GM20000 (cell line): ENCODE data around the gene PFAS.

Source experiments
- DNase-seq: peaks from one replicate; pipeline ENCODE4 v3.0.0; 2012; ENCODE audit warnings: low spot score
- CTCF ChIP-seq: IDR thresholded peaks from 2 replicates; pipeline ENCODE4 v1.5.1; 2012; ENCODE audit warnings: mild to moderate bottlenecking, control low read depth; ENCODE audit errors: extremely low read depth, missing control alignments

Gene PFAS

GRCh38 chr17:8275421-8276290, 26.6 kb downstream of the PFAS start:
- no peak for TF ChIP-seq CTCF

GRCh38 chr17:8277317-8277716, 28.2 kb downstream of the PFAS start:
- DNase-seq, result no peak
- TF ChIP-seq CTCF, result no peak

More at GRCh38 chr17:8275421-8276290, 26.6 kb downstream of the PFAS start:
- DNase-seq, result no peak

DNA sequence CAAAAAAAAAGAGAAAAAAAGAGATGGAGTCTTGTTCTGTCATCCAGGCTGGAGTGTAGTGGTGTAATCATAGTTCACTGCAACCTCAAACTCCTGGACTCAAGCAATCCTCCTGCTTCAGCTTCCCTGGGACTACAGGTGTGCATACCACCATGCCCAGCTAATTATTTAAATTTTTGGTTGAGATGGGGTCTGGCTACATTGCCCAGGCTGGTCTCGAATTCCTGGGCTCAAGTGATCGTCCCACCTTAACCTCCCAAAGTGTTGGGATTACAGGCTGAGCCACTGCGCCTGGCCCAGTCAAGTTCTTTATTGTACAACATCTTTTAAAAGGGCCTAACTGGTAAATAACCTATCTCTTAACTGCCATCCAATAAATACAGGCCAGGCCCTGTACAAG, 33.3 kb downstream of the PFAS start:
- no peak for TF ChIP-seq CTCF
- no peak for DNase-seq

DNA sequence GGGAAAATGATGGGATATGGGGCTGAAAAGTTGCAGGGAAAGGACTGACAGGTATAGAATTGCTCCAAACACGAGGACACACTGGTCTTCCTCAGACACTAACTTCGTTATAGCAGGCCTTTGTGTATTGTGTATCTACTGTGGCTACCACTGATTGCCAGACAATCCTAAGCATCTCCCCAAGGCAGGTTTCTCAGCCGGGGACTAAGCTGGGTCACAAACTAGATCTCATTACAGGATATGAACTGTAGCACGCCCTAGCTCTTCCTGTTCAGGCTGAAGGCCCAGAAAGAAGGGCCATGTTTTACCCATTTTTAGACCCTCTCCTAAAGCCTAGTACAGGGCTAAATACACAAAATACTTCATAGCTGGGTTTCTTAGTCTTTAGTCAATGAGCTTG, 34.3 kb downstream of the PFAS start:
- no peak for TF ChIP-seq CTCF
- no peak for DNase-seq

DNA sequence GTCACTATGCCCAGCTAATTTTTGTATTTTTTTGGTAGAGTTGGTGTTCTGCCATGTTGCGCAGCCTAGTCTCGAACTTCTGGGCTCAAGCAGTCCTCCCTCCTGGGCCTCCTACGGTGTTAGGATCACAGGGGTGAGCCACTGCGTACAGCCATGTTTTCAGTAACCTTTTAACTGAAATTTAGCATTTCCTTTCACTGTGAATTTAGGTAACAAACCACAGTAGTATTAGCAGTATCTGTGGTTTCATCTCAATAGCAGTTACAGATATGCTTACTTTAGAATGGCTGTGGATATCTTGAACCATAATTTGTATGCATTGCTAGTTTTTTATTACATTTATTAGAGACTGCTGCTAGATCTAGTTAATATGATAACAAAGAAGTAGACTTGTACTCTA, 35.0 kb downstream of the PFAS start:
- no peak for TF ChIP-seq CTCF
- no peak for DNase-seq

GRCh38 chr17:8285270-8286181, 36.4 kb downstream of the PFAS start:
- no peak for TF ChIP-seq CTCF
- DNase-seq, result no peak
